ENCODE data around the gene IDH1. TPM values are rescaled to one million over a fixed set of nuclear protein-coding genes. Genes with fewer than 3 reads are reported as not detected.

The IDH1 gene
- total RNA-seq, 4 donors from 2014 or later, result 111 to 170 (median 125) TPM

DNA sequence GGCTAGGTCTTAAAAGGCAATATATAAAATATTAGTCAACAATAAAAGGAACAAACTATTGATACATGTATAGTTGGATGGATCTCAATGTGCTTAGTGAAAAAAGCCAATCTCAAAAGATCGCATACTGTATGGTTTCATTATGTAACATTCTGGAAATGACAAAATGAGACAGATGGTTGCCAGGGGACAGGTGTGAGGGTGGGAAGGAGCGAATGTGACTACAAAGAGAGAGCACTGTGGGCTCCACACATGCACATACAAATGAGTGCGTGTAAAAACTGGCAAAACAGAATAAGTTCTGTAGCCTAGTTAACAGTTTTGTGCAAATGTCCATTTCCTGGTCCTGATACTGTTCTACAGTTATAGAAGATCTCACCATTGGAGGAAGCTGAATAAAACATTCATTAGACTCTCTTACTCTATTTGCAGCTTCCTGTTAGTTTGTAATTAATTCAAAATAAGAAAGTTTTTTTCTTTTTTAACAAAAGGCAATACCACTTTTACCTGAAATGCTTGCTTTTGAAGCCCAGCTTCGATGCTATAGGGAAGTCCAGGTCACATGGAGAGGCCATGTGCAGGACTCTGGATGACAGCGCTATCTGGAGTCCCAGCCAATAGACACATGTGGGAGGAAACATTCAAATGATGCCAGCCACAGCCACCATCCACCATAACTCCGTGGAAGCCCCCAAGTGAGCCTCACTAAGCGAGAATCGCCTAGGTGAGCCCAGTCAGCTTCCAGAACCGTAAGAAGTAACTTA lies 44.0 kb downstream of the IDH1 start:
- no peak for DNase-seq (ENCODE audit: low spot score)
- ATAC-seq (ENCODE audit: low FRiP score), result no peak
- TF ChIP-seq, protein P1, sequence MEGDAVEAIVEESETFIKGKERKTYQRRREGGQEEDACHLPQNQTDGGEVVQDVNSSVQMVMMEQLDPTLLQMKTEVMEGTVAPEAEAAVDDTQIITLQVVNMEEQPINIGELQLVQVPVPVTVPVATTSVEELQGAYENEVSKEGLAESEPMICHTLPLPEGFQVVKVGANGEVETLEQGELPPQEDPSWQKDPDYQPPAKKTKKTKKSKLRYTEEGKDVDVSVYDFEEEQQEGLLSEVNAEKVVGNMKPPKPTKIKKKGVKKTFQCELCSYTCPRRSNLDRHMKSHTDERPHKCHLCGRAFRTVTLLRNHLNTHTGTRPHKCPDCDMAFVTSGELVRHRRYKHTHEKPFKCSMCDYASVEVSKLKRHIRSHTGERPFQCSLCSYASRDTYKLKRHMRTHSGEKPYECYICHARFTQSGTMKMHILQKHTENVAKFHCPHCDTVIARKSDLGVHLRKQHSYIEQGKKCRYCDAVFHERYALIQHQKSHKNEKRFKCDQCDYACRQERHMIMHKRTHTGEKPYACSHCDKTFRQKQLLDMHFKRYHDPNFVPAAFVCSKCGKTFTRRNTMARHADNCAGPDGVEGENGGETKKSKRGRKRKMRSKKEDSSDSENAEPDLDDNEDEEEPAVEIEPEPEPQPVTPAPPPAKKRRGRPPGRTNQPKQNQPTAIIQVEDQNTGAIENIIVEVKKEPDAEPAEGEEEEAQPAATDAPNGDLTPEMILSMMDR (IDR thresholded peaks at IDR 0.05), result no peak

- DNase-seq (ENCODE audit: low spot score) (no peak), ATAC-seq (ENCODE audit: low FRiP score) (no peak)
- TF ChIP-seq, protein P1 (IDR thresholded peaks at IDR 0.05), result no peak
Measured at GRCh38 chr2:208208335-208209085, 46.4 kb downstream of the IDH1 start.

DNA sequence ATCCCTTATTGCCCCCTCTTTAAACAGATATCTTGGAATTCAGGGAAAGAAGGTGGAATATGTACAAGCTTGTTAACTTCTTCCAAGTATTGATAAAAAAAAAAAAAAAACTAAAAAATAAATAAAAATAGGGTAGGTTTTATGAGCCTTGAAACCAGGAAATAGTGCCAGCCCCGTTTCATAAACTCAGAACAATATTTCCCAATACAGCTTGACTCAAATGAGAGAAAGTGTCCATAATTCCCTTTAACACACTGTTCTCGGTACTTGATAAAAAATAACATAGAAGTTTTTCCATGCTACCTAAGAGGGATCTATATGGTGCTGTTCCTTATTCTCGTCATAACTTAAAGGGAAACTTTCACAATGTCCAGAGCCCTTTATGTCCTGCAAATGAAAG lies 47.1 kb downstream of the IDH1 start:
- DNase-seq (ENCODE audit: low spot score), result no peak
- TF ChIP-seq, protein P1 (IDR thresholded peaks at IDR 0.05), result no peak

GRCh38 chr2:208204166-208204565 lies 50.7 kb downstream of the IDH1 start:
- DNase-seq (ENCODE audit: low spot score) (no peak), ATAC-seq (ENCODE audit: low FRiP score) (no peak)
- TF ChIP-seq, protein P1 (IDR thresholded peaks at IDR 0.05), result no peak

More for the DNA sequence above, 47.1 kb downstream of the IDH1 start:
- ATAC-seq (ENCODE audit: low FRiP score), result no peak

DNA sequence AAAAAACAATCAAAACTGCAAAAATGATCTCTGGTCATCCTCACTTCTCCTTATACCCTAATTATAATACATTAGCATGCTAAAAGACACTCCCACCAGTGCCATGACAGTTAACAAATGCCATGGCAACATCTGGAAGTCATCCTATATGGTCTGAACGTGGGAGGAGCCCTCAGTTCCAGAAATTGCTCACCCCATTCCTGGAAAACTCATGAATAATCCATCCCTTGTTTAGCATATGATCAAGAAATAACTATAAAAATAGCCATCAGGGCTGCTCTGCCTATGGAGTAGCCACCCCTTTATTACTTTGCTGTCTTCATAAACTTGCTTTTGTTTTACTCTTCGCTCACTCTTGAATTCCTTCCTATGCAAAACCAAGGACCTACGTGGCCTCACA lies 59.3 kb downstream of the IDH1 start:
- ATAC-seq (ENCODE audit: low FRiP score) (no peak), DNase-seq (ENCODE audit: low spot score) (no peak)
- TF ChIP-seq, protein P1 (IDR thresholded peaks at IDR 0.05), result no peak

DNA sequence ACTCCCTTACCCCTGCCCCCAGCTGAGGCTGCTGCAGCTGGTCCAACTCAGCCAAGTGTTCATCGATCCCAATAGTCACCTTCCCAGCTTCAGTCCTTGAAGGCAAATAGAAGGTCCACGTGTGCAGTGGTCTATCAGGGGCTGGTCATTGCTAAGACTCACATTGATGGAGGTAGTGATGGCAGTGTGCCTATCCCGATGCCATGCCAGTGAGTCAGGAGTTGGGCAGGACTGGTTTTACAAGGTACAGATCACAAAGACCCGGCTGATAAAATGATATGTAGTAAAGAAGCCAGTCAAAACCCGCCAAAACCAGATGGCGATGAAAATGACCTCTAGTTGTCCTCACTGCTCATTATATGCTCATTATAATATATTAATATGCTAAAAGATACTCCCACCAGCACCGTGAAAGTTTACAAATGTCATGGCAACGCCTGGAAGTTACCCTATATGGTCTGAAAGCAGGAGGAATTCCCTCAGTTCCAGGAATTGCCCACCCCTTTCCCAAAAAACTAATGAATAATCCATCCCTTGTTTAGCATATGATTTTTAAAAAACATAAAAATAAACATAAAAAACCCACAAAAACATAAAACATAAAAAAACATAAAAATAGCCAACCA lies 62.1 kb downstream of the IDH1 start:
- DNase-seq (ENCODE audit: low spot score), result no peak
- TF ChIP-seq, protein P1 (IDR thresholded peaks at IDR 0.05), result no peak
- no peak for ATAC-seq (ENCODE audit: low FRiP score)

All from omental fat pad (tissue), 4 donors.